ENCODE data around the gene ERN2.
A peak's percentile ranks its signal among the peaks of the same experiment; 100 is the strongest.

The ERN2 gene

DNA sequence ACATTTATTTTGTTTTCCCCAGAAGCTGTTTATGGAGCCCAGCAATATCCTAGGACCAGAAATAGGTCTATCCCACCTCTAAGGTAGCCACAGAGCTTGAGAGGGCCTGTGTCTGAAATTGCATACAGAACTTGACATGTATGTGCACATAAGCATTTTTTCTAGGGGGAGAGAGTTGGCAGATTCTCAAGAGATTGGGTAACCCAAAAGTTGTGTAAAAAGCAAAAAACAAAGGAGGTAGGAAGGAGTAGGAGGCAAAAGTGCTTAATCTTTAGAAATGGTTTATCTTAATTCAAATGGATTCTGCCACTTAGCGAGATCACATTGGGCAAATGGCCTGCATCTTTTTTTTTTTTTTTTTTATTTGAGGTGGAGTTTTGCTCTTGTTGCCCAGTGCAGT is 30.8 kb downstream of the ERN2 start:
- DNase-seq: peak; percentile 13

- DNase-seq: no peak
Measured at GRCh38 chr16:23679986-23680336, 33.1 kb downstream of the ERN2 start.

GRCh38 chr16:23679274-23679985 is 33.6 kb downstream of the ERN2 start:
- peak; percentile 35 for DNase-seq

DNA sequence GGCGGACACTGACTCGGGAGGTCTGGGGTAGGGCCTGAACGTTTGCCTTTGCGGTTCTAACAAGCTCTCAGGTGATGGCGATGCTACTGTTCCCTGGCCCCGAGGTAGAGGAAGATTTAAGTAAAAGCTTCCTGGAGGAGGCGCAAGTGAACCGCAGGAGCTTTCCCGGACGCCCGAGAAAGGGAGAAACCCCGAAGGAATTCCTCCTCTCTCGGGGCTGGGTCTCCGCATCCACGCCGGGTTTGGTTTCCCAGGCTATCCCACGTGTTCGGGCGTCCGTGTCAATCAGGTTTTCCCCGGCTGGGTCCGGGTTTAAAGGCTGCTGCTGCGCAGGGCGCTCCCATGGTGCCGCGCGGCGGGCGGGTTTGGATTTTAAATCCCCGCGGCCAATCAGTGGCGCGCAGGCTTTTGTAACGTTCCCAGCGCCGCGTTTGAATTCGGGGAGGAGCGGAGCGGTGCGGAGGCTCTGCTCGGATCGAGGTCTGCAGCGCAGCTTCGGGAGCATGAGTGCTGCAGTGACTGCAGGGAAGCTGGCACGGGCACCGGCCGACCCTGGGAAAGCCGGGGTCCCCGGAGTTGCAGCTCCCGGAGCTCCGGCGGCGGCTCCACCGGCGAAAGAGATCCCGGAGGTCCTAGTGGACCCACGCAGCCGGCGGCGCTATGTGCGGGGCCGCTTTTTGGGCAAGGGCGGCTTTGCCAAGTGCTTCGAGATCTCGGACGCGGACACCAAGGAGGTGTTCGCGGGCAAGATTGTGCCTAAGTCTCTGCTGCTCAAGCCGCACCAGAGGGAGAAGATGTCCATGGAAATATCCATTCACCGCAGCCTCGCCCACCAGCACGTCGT is 34.4 kb downstream of the ERN2 start, which contains the start of gene PLK1:
TSS of gene PLK1 (plus strand) at position 460 of the 844 bp plus-strand sequence. CDS start at position 504, 44 bp downstream.
- peak; percentile 86 for DNase-seq

DNA sequence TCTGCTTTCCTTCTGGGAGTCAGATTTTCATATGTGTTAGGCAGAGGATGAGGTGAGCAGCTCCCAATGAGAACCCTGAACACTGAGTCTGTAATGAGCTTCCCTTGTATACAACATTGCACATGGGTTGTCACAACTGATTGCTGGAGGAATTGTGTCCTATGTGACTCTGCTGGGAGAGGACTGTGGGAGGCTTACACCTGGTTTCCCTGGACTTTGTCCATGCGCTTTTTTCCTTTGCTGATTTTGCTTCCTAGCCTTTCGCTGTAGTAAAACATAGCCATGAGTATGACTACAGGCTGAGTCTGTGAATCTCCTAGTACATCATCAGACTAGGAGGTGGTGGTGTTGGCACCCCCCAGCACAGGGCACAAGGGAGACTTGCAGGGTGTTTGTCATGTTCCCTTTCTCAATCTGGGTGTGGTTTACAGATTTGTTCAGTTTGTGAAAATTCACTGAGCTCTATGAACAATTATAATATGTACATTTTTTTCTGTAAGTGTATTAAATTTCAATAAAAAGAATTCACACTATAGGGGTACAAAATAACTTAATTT is 36.0 kb downstream of the ERN2 start:
- DNase-seq: no peak

- DNase-seq: no peak
Measured at GRCh38 chr16:23673971-23674614, 38.9 kb downstream of the ERN2 start.

DNA sequence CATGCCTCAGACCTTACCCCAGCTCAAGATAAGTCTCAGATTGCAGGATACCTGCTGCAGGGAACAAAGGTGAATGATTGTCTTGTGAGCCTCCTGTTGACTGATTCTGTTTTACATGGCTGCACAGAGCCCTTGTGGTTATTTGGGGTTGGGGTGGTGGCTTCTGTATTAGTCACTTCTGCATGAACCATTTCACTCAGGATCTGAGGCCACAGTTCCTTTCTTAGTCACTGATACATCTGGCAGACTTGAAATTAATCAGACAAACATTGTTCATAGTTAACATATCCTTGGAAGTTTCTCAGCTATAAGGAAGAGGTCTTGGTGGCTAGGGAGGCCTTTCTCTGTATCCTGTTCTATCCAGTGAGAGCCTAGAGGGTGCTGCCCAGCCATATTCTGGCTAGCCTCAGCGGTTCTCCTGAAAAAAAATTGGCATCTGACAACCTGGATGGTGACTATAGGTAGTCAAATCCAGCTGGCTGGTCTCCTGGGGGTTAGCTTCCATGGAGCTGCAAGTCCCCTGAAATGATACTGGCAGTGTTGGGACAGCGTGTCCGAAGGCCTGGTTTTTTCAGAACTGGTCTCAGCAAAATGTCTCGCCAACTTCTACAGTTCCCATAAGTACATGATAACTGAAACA is 42.8 kb downstream of the ERN2 start:
- peak; percentile 20 for DNase-seq

GRCh38 chr16:23668873-23669272 is 44.1 kb downstream of the ERN2 start:
- no peak for DNase-seq

- DNase-seq: no peak
Measured at GRCh38 chr16:23668225-23668624, 44.8 kb downstream of the ERN2 start.

DNA sequence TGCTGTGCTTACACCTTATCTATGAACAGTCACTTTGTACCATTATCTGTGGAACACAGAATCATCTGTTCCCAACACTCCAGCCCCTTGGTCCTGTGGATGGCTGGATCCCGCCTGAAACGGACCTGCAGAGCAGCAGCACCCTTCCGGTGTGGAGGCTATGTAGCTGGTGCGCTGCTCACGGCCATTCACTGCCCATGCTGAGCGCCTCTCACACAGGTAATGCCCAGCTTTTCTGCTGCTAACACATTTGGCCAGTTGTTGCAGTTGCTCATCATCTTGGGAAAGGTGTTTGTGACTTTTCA is 45.7 kb downstream of the ERN2 start:
- no peak for DNase-seq

- no peak for DNase-seq
Measured at GRCh38 chr16:23666571-23667354, 46.3 kb downstream of the ERN2 start.

GRCh38 chr16:23663918-23664317 is 49.1 kb downstream of the ERN2 start:
- DNase-seq: no peak

GRCh38 chr16:23651943-23652468 is 61.0 kb downstream of the ERN2 start:
- no peak for DNase-seq

GRCh38 chr16:23650674-23651416 is 62.2 kb downstream of the ERN2 start:
- DNase-seq: no peak

DNA sequence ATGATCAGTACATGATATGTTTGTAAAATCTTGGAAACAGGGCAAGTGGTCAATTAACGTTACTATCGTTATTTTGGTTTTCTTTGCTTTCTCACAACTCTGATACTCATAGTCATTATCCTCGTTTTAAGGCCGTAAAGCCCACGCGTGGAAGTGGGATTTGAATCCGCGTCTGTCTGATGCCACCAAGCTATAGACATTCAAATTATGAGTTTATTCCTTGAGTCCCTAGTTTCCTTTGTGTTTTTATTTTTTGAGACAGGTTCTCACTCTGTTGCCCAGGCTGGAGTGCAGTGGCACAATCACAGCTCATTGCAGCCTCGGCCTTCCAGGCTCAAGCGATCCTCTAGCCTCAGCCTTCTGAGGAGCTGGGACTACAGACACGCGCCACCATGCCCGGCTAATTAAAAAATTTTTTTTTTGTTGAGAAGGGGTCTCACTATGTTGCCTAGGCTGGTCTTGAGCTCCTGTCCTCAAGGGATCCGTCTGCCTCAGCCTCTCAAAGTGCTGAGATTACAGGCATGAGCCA is 70.7 kb downstream of the ERN2 start:
- DNase-seq: no peak

- peak; percentile 97 for DNase-seq
Measured at GRCh38 chr16:23640931-23641765, 71.9 kb downstream of the ERN2 start, which contains the start of the genes DCTN5 and PALB2. Gene DCTN5, plus strand, starts transcription at chr16:23641466. Its CDS starts 77 bp downstream, at chr16:23641543. Gene PALB2, minus strand, starts transcription at chr16:23641310. Its CDS starts 153 bp downstream, at chr16:23641157.

GRCh38 chr16:23640615-23640930 is 72.4 kb downstream of the ERN2 start:
- no peak for DNase-seq

Data from suppressor macrophage treated with lipopolysaccharide for 4 hours (primary cell).